GM12892 (cell line): ENCODE data around the gene LAMA1.

ENCODE experiments used
- POLR2A ChIP-seq: IDR thresholded peaks from 2 replicates; pipeline ENCODE4 v1.6.1; 2011; ENCODE audit warnings: low read depth, low read length, control low read depth
- POLR2AphosphoS5 ChIP-seq: IDR thresholded peaks from 2 replicates; pipeline ENCODE4 v1.6.1; 2011; ENCODE audit warnings: low read depth, low read length, control low read depth

DNA sequence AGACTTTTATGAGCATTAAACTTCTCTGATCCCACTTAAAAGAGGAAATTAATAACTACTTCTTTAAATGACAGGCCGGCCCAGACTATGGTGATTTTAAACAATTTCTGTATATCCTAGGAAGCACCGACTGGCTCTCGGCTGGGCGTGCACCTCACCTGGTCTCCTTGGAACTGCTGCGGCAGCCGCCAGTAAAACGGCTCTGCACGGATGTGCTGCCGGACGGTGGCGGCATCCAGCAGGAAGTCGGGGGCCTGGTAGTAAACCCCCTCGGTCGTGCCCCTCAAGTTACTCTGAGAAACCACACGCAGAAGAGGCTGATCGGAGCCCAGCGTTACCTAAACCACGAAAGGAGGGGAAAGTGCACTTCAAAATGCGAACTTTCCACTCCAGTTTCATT, 106.5 kb downstream of the LAMA1 start:
- TF ChIP-seq POLR2A: no peak
- no peak for TF ChIP-seq POLR2AphosphoS5
